Panc1 (cell line): Measurements from ENCODE around the gene INPP4A. TPM values are rescaled to one million over a fixed set of nuclear protein-coding genes. Genes with fewer than 3 reads are reported as not detected.

Experiments
- ATAC-seq: fragments of 200-7000 bp; cut with Tn5 transposase; 2 replicates; pipeline ENCODE4 v1.9.1; 2020; ENCODE audit warnings: mild to moderate bottlenecking, moderate library complexity
- BruUV-seq: library from RNA; stranded (reverse); fragments of 400-500 nt; replicated peaks from 2 replicates; lab custom pipeline; 2021; lab: Mats Ljungman, UMichigan
- CTCF ChIA-PET: fragments of 300-600 bp; sonication (Branson Sonifier 250); formaldehyde crosslinking; loops from one replicate; lab custom pipeline; 2022; ENCODE audit warnings: antibody characterized with exemption; lab: Charles Lee
- POLR2A ChIA-PET: fragments of 300-600 bp; sonication (Branson Sonifier 250); formaldehyde crosslinking; loops from one replicate; lab custom pipeline; 2022; ENCODE audit warnings: antibody characterized with exemption; lab: Charles Lee
- DNase-seq: peaks from one replicate; pipeline ENCODE4 v3.0.0-alpha.2; 2010; ENCODE audit warnings: low read depth, low spot score
- H3K27ac ChIP-seq: 2 replicates; pipeline ENCODE4 v1.5.1; 2011; ENCODE audit warnings: mild to moderate bottlenecking, low read length, inconsistent platforms
- H3K27me3 ChIP-seq: fragments of 200-500 bp; sonication (Bioruptor generic); 2 replicates; pipeline ENCODE4 v1.6.0; 2014; ENCODE audit warnings: low read length, inconsistent platforms; ENCODE audit not compliant: control insufficient read depth, insufficient read depth
- H3K36me3 ChIP-seq: fragments of 200-500 bp; sonication (Bioruptor generic); 2 replicates; pipeline ENCODE4 v1.5.1; 2014; ENCODE audit warnings: inconsistent platforms, mild to moderate bottlenecking, low read length, moderate library complexity; ENCODE audit not compliant: control insufficient read depth, insufficient read depth
- H3K4me1 ChIP-seq: 2 replicates; pipeline ENCODE4 v1.5.1; 2011; ENCODE audit warnings: inconsistent platforms, mild to moderate bottlenecking, low read length, moderate library complexity; ENCODE audit not compliant: control insufficient read depth, insufficient read depth
- H3K4me3 ChIP-seq, 2 experiments: 2 replicates each; pipeline ENCODE4 v1.5.1; 2011 to 2012; ENCODE audit warnings: low read depth in 2 of 2, low read length in 2 of 2, mild to moderate bottlenecking in 2 of 2, inconsistent platforms in 1 of 2, moderate library complexity in 1 of 2
- H3K9me3 ChIP-seq: fragments of 200-500 bp; sonication (Bioruptor generic); 2 replicates; pipeline ENCODE4 v1.5.1; 2014; ENCODE audit warnings: low read depth, mild to moderate bottlenecking, inconsistent platforms, low read length, moderate library complexity; ENCODE audit not compliant: control insufficient read depth, insufficient read depth
- CTCF ChIP-seq: fragments of 450-650 bp; IDR thresholded peaks from 2 replicates; pipeline ENCODE4 v1.5.1; 2017; ENCODE audit warnings: mild to moderate bottlenecking
- POLR2AphosphoS5 ChIP-seq: IDR thresholded peaks from 2 replicates; pipeline ENCODE4 v1.6.1; 2012; ENCODE audit warnings: mild to moderate bottlenecking, low read depth, low read length, moderate library complexity
- REST ChIP-seq, 2 experiments: IDR thresholded peaks; 2 replicates each; pipeline ENCODE4 v1.6.1; 2011 to 2012; ENCODE audit warnings: low read depth in 2 of 2, control low read depth in 1 of 2, low read length in 1 of 2, mild to moderate bottlenecking in 1 of 2, moderate library complexity in 1 of 2; ENCODE audit not compliant: insufficient read depth in 1 of 2
- SIN3A ChIP-seq: IDR thresholded peaks from 2 replicates; pipeline ENCODE4 v1.6.1; 2012; ENCODE audit warnings: low read depth, mild to moderate bottlenecking, low read length, moderate library complexity, borderline replicate concordance; ENCODE audit not compliant: insufficient read depth
- TCF7L2 ChIP-seq: IDR thresholded peaks from 2 replicates; pipeline ENCODE4 v1.6.1; 2011; ENCODE audit warnings: mild to moderate bottlenecking, low read depth, low read length, inconsistent platforms
- in situ Hi-C: cut with HindIII; loops from 2 replicates; pipeline ENCODE4 v1.10.0; 2016; ENCODE audit warnings: low sequenced_read_pairs, low pct_unique_long_range_greater_than_20kb
- intact Hi-C: fragments of 100-400 bp; cut with micrococcal nuclease; formaldehyde crosslinking; loops from one replicate; pipeline ENCODE4 v1.10.0; 2022; ENCODE audit not compliant: unreplicated experiment
- total RNA-seq: library from RNA; stranded (reverse); gene quantifications from one replicate; pipeline ENCODE4 v1.2.1, GENCODE V29; 2021; ENCODE audit not compliant: unreplicated experiment

The INPP4A gene
- total RNA-seq, 1 experiment from 2014 or later = 22.9 TPM

- H3K9me3 ChIP-seq = no peaks in the 10 kb centered on the region
- ATAC-seq = no peak
- H3K36me3 ChIP-seq = no peaks in the 10 kb centered on the region
- H3K4me1 ChIP-seq = no peaks in the 10 kb centered on the region
- no peaks in the 10 kb centered on the region for H3K27me3 ChIP-seq
- POLR2A ChIA-PET = no interaction called here
- intact Hi-C loops = no loop called here
- CTCF ChIA-PET = interaction anchor here (0.6 kb wide), 1 partner anchor 48 kb away, joined by 3 read pairs; no protein-coding TSS in a partner anchor
- H3K27ac ChIP-seq = no peak overlapping the region
- BruUV-seq = no TSS peak
- no peak for DNase-seq
- in situ Hi-C loops = no loop called here
- no peak overlapping the region for H3K4me3 ChIP-seq
- TF ChIP-seq CTCF (no peak), SIN3A (no peak), TCF7L2 (no peak), POLR2AphosphoS5 (no peak), REST (IDR thresholded peaks at IDR 0.05; ENCODE audit: insufficient read depth in 1 of 2, low read depth in 2 of 2, low read length in 1 of 2) (no peak)
These were observed 34.2 kb downstream of the INPP4A start for GRCh38 chr2:98478907-98479306.

GRCh38 chr2:98479371-98479770 lies 34.7 kb downstream of the INPP4A start:
- in situ Hi-C loops = no loop called here
- Histone ChIP-seq H3K9me3 (no peaks in the 10 kb centered on the region), H3K4me3 (no peak overlapping the region), H3K4me1 (no peaks in the 10 kb centered on the region), H3K36me3 (no peaks in the 10 kb centered on the region), H3K27me3 (no peaks in the 10 kb centered on the region), H3K27ac (no peak overlapping the region)
- ChIA-PET CTCF (no interaction called here), POLR2A (no interaction called here)
- intact Hi-C loops = no loop called here
- TF ChIP-seq POLR2AphosphoS5 = no peak
- no peak for TF ChIP-seq REST (IDR thresholded peaks at IDR 0.05; ENCODE audit: insufficient read depth in 1 of 2, low read depth in 2 of 2, low read length in 1 of 2)
- TF ChIP-seq SIN3A = no peak
- TF ChIP-seq CTCF = no peak
- no peak for TF ChIP-seq TCF7L2
- ATAC-seq (no peak), DNase-seq (no peak)
- BruUV-seq = no TSS peak
